Cardiac muscle cell (in vitro differentiated cells and primary cell): Measurements from ENCODE around the gene C17orf75. TPM values are rescaled to one million over a fixed set of nuclear protein-coding genes. Genes with fewer than 3 reads are reported as not detected.
A peak's percentile ranks its signal among the peaks of the same experiment; 100 is the strongest.
"Not testable (repeated sequence)": the region's sequence is repeated elsewhere in the genome, so short reads cannot be mapped to it uniquely, and the experiment has no call there.

Experiments
- DNase-seq, 2 donors: peaks; one replicate each; pipeline versions ENCODE4 v3.0.0 to v3.0.0-alpha.2; 2010 to 2017; ENCODE audit warnings: low read depth in 1 of 2, low spot score in 1 of 2
- H3K27ac ChIP-seq: fragments of 200-600 bp; sonication (generic); 2 replicates; pipeline ENCODE4 v1.5.1; 2016
- H3K27me3 ChIP-seq: fragments of 200-600 bp; sonication (generic); 2 replicates; pipeline ENCODE4 v1.6.0; 2016; ENCODE audit warnings: control low read depth
- H3K36me3 ChIP-seq: fragments of 200-600 bp; sonication (generic); 2 replicates; pipeline ENCODE4 v1.5.1; 2016; ENCODE audit warnings: control low read depth
- H3K4me1 ChIP-seq: fragments of 200-600 bp; sonication (generic); 2 replicates; pipeline ENCODE4 v1.8.1; 2017; ENCODE audit warnings: low read depth, mild to moderate bottlenecking, mixed run types
- H3K4me3 ChIP-seq: fragments of 200-600 bp; sonication (generic); 2 replicates; pipeline ENCODE4 v1.5.1; 2016; ENCODE audit warnings: mild to moderate bottlenecking
- H3K9me3 ChIP-seq: fragments of 200-600 bp; sonication (generic); 2 replicates; pipeline ENCODE4 v1.5.1; 2017; ENCODE audit warnings: low read depth, mild to moderate bottlenecking, control low read depth
- CTCF ChIP-seq: IDR thresholded peaks from 2 replicates; pipeline ENCODE4 v1.5.1; 2012; ENCODE audit warnings: low read depth, mild to moderate bottlenecking, low read length
- polyA plus RNA-seq: library from polyadenylated mRNA; unstranded; fragments of >200 nt; fragmentation: Nextera tagmentation; extraction: Ambion mirVana; gene quantifications from 2 replicates; pipeline ENCODE4 v1.2.1, GENCODE V29; 2016
- total RNA-seq: library from RNA; depleted of rRNA; stranded (reverse); fragments of >200 nt; gene quantifications from 2 replicates; pipeline ENCODE4 v1.2.3, GENCODE V29; 2016

Gene C17orf75
- total and polyA plus RNA-seq, 2 experiments from 2014 or later: 19.7 to 38.8 TPM

GRCh38 chr17:32319548-32319905 lies 22.4 kb downstream of the C17orf75 start:
- Histone ChIP-seq H3K4me1 (no peaks in the 10 kb centered on the region), H3K4me3 (no peak overlapping the region), H3K36me3 (no peaks in the 10 kb centered on the region), H3K27ac (no peak overlapping the region), H3K9me3 (no peaks in the 10 kb centered on the region), H3K27me3 (no peaks in the 10 kb centered on the region)
- peak; percentile 98 for TF ChIP-seq CTCF
- peak; percentile 68 to 73 for DNase-seq

GRCh38 chr17:32318071-32318470 lies 23.9 kb downstream of the C17orf75 start:
- DNase-seq: no peak
- Histone ChIP-seq H3K4me1 (no peaks in the 10 kb centered on the region), H3K27ac (no peak overlapping the region), H3K4me3 (no peak overlapping the region), H3K27me3 (no peaks in the 10 kb centered on the region), H3K9me3 (no peaks in the 10 kb centered on the region), H3K36me3 (no peaks in the 10 kb centered on the region)
- no peak for TF ChIP-seq CTCF

GRCh38 chr17:32317353-32317752 lies 24.6 kb downstream of the C17orf75 start:
- no peak for DNase-seq
- H3K4me3 ChIP-seq: no peak overlapping the region
- no peaks in the 10 kb centered on the region for H3K36me3 ChIP-seq
- no peaks in the 10 kb centered on the region for H3K9me3 ChIP-seq
- no peak overlapping the region for H3K27ac ChIP-seq
- H3K27me3 ChIP-seq: no peaks in the 10 kb centered on the region
- H3K4me1 ChIP-seq: no peaks in the 10 kb centered on the region
- TF ChIP-seq CTCF: no peak

GRCh38 chr17:32316653-32317052 lies 25.3 kb downstream of the C17orf75 start:
- H3K4me1 ChIP-seq, DNase-seq, H3K36me3 ChIP-seq, H3K4me3 ChIP-seq, H3K27ac ChIP-seq, H3K9me3 ChIP-seq, H3K27me3 ChIP-seq: not testable (repeated sequence)

GRCh38 chr17:32315171-32315570 lies 26.8 kb downstream of the C17orf75 start:
- TF ChIP-seq CTCF: no peak
- no peak overlapping the region for H3K4me3 ChIP-seq
- no peaks in the 10 kb centered on the region for H3K4me1 ChIP-seq
- no peaks in the 10 kb centered on the region for H3K9me3 ChIP-seq
- DNase-seq: no peak
- H3K27ac ChIP-seq: no peak overlapping the region
- no peaks in the 10 kb centered on the region for H3K27me3 ChIP-seq
- H3K36me3 ChIP-seq: no peaks in the 10 kb centered on the region

- no peak for TF ChIP-seq CTCF
- Histone ChIP-seq H3K4me1 (no peaks in the 10 kb centered on the region), H3K36me3 (no peaks in the 10 kb centered on the region), H3K4me3 (no peak overlapping the region), H3K9me3 (no peaks in the 10 kb centered on the region), H3K27ac (no peak overlapping the region), H3K27me3 (no peaks in the 10 kb centered on the region)
- DNase-seq: no peak
Observed at GRCh38 chr17:32314636-32315035, 27.3 kb downstream of the C17orf75 start.
